Activated naive CD8-positive, alpha-beta T cell treated with anti-CD3 and anti-CD28 coated beads for 36 hours (primary cell): ENCODE measurements around the gene NDUFAF5. TPM values are rescaled to one million over a fixed set of nuclear protein-coding genes. Genes with fewer than 3 reads are reported as not detected.

Experiments
- DNase-seq: peaks from one replicate; pipeline ENCODE4 v3.0.0; 2021
- H3K27ac Mint-ChIP-seq: one replicate; pipeline ENCODE4 v1.8.0; 2022; ENCODE audit warnings: mild to moderate bottlenecking, moderate library complexity, mixed read lengths
- H3K27me3 Mint-ChIP-seq: one replicate; pipeline ENCODE4 v1.8.0; 2022; ENCODE audit warnings: mild to moderate bottlenecking, mixed read lengths
- H3K36me3 Mint-ChIP-seq: one replicate; pipeline ENCODE4 v1.8.0; 2021; ENCODE audit warnings: mild to moderate bottlenecking, mixed read lengths
- H3K4me1 Mint-ChIP-seq: one replicate; pipeline ENCODE4 v1.8.0; 2021; ENCODE audit warnings: mixed read lengths
- H3K4me3 Mint-ChIP-seq: one replicate; pipeline ENCODE4 v1.8.0; 2022; ENCODE audit warnings: mild to moderate bottlenecking, moderate library complexity, mixed read lengths
- H3K9me3 Mint-ChIP-seq: one replicate; pipeline ENCODE4 v1.8.0; 2022; ENCODE audit warnings: mixed read lengths
- total RNA-seq, 2 experiments: library from RNA; stranded (reverse); gene quantifications; one replicate each; pipeline ENCODE4 v1.2.3, GENCODE V29; 2021

Gene NDUFAF5
- total RNA-seq, 2 experiments from 2014 or later: 31.5 to 31.9 TPM

- Mint-ChIP-seq H3K4me1 (peaks cover 11% of the 10 kb centered on the region), H3K36me3 (peaks cover 44% of the 10 kb centered on the region), H3K27me3 (no peaks in the 10 kb centered on the region), H3K27ac (no peak overlapping the region), H3K9me3 (peaks cover 10% of the 10 kb centered on the region), H3K4me3 (no peak overlapping the region)
- no peak for DNase-seq
These were observed 19.5 kb upstream of the NDUFAF5 start for GRCh38 chr20:13765299-13765698.

- H3K36me3 Mint-ChIP-seq: peaks cover 46% of the 10 kb centered on the region
- H3K9me3 Mint-ChIP-seq: peaks cover 10% of the 10 kb centered on the region
- no peak for DNase-seq
- H3K27ac Mint-ChIP-seq: no peak overlapping the region
- peaks cover 11% of the 10 kb centered on the region for H3K4me1 Mint-ChIP-seq
- no peak overlapping the region for H3K4me3 Mint-ChIP-seq
- H3K27me3 Mint-ChIP-seq: no peaks in the 10 kb centered on the region
These were observed 18.9 kb upstream of the NDUFAF5 start for GRCh38 chr20:13765868-13766416.

- Mint-ChIP-seq H3K4me3 (no peak overlapping the region), H3K9me3 (peaks cover 10% of the 10 kb centered on the region), H3K27ac (no peak overlapping the region), H3K4me1 (peaks cover 17% of the 10 kb centered on the region), H3K27me3 (no peaks in the 10 kb centered on the region), H3K36me3 (peaks cover 48% of the 10 kb centered on the region)
- no peak for DNase-seq
These were observed 14.7 kb upstream of the NDUFAF5 start for GRCh38 chr20:13770141-13770540.

GRCh38 chr20:13771853-13772453, 12.9 kb upstream of the NDUFAF5 start:
- Mint-ChIP-seq H3K36me3 (peaks cover 41% of the 10 kb centered on the region), H3K9me3 (no peaks in the 10 kb centered on the region)
- no peak for DNase-seq

GRCh38 chr20:13772529-13772928, 12.3 kb upstream of the NDUFAF5 start:
- Mint-ChIP-seq H3K4me3 (no peak overlapping the region), H3K36me3 (peaks cover 38% of the 10 kb centered on the region), H3K27me3 (no peaks in the 10 kb centered on the region), H3K9me3 (no peaks in the 10 kb centered on the region), H3K27ac (no peak overlapping the region), H3K4me1 (peaks cover 13% of the 10 kb centered on the region)
- DNase-seq: no peak

More at GRCh38 chr20:13771853-13772453, 12.9 kb upstream of the NDUFAF5 start:
- Mint-ChIP-seq H3K27me3 (no peaks in the 10 kb centered on the region), H3K27ac (no peak overlapping the region), H3K4me3 (no peak overlapping the region), H3K4me1 (peaks cover 10% of the 10 kb centered on the region)

GRCh38 chr20:13775867-13776266, 9.0 kb upstream of the NDUFAF5 start:
- H3K36me3 Mint-ChIP-seq: peaks cover 30% of the 10 kb centered on the region
- H3K9me3 Mint-ChIP-seq: no peaks in the 10 kb centered on the region
- H3K27ac Mint-ChIP-seq: no peak overlapping the region
- no peaks in the 10 kb centered on the region for H3K27me3 Mint-ChIP-seq
- H3K4me3 Mint-ChIP-seq: no peak overlapping the region
- H3K4me1 Mint-ChIP-seq: peaks cover 32% of the 10 kb centered on the region
- no peak for DNase-seq

- peak overlapping the region; percentile 13 for H3K27ac Mint-ChIP-seq
- no peaks in the 10 kb centered on the region for H3K27me3 Mint-ChIP-seq
- DNase-seq: no peak
- no peaks in the 10 kb centered on the region for H3K9me3 Mint-ChIP-seq
- peaks cover 27% of the 10 kb centered on the region for H3K36me3 Mint-ChIP-seq
- peaks cover 39% of the 10 kb centered on the region for H3K4me1 Mint-ChIP-seq
- H3K4me3 Mint-ChIP-seq: no peak overlapping the region
These were observed 7.6 kb upstream of the NDUFAF5 start for GRCh38 chr20:13777171-13777601.

GRCh38 chr20:13778827-13779226, 6.0 kb upstream of the NDUFAF5 start:
- H3K9me3 Mint-ChIP-seq: no peaks in the 10 kb centered on the region
- H3K27me3 Mint-ChIP-seq: no peaks in the 10 kb centered on the region
- peaks cover 38% of the 10 kb centered on the region for H3K4me1 Mint-ChIP-seq

GRCh38 chr20:13783528-13783927, 1.3 kb upstream of the NDUFAF5 start:
- H3K4me1 Mint-ChIP-seq: peaks cover 38% of the 10 kb centered on the region
- peaks cover 19% of the 10 kb centered on the region for H3K36me3 Mint-ChIP-seq
- H3K27me3 Mint-ChIP-seq: no peaks in the 10 kb centered on the region
- H3K9me3 Mint-ChIP-seq: no peaks in the 10 kb centered on the region
- no peak overlapping the region for H3K27ac Mint-ChIP-seq
- no peak for DNase-seq
- peak overlapping the region; percentile 96 for H3K4me3 Mint-ChIP-seq

More at GRCh38 chr20:13778827-13779226, 6.0 kb upstream of the NDUFAF5 start:
- H3K36me3 Mint-ChIP-seq: peaks cover 30% of the 10 kb centered on the region
- H3K27ac Mint-ChIP-seq: no peak overlapping the region
- no peak overlapping the region for H3K4me3 Mint-ChIP-seq
- no peak for DNase-seq

- peak overlapping the region; percentile 94 for H3K27ac Mint-ChIP-seq
- H3K4me1 Mint-ChIP-seq: peaks cover 36% of the 10 kb centered on the region
- H3K9me3 Mint-ChIP-seq: no peaks in the 10 kb centered on the region
- no peak for DNase-seq
- peak overlapping the region; percentile 96 for H3K4me3 Mint-ChIP-seq
- H3K27me3 Mint-ChIP-seq: no peaks in the 10 kb centered on the region
- H3K36me3 Mint-ChIP-seq: peaks cover 19% of the 10 kb centered on the region
These were observed 446 bp upstream of the NDUFAF5 start for GRCh38 chr20:13784271-13784892.

GRCh38 chr20:13786143-13786828, 1.5 kb downstream of the NDUFAF5 start:
- Mint-ChIP-seq H3K4me1 (peaks cover 25% of the 10 kb centered on the region), H3K27me3 (no peaks in the 10 kb centered on the region), H3K36me3 (peaks cover 28% of the 10 kb centered on the region), H3K27ac (peak overlapping the region; percentile 72), H3K4me3 (peak overlapping the region; percentile 96), H3K9me3 (no peaks in the 10 kb centered on the region)
- DNase-seq: no peak

GRCh38 chr20:13788167-13788834, 3.5 kb downstream of the NDUFAF5 start:
- H3K27ac Mint-ChIP-seq: no peak overlapping the region
- peaks cover 21% of the 10 kb centered on the region for H3K36me3 Mint-ChIP-seq
- H3K27me3 Mint-ChIP-seq: no peaks in the 10 kb centered on the region
- H3K9me3 Mint-ChIP-seq: no peaks in the 10 kb centered on the region
- H3K4me3 Mint-ChIP-seq: no peak overlapping the region
- peaks cover 17% of the 10 kb centered on the region for H3K4me1 Mint-ChIP-seq
- DNase-seq: peak; percentile 4

- Mint-ChIP-seq H3K4me3 (no peak overlapping the region), H3K27ac (no peak overlapping the region), H3K4me1 (peaks cover 17% of the 10 kb centered on the region), H3K36me3 (peaks cover 16% of the 10 kb centered on the region), H3K27me3 (no peaks in the 10 kb centered on the region), H3K9me3 (no peaks in the 10 kb centered on the region)
- no peak for DNase-seq
These were observed 5.9 kb downstream of the NDUFAF5 start for GRCh38 chr20:13790708-13791107.

GRCh38 chr20:13791540-13792459, 7.0 kb downstream of the NDUFAF5 start:
- peaks cover 17% of the 10 kb centered on the region for H3K36me3 Mint-ChIP-seq
- no peaks in the 10 kb centered on the region for H3K9me3 Mint-ChIP-seq
- peak overlapping the region; percentile 3 for H3K27ac Mint-ChIP-seq
- DNase-seq: no peak
- H3K27me3 Mint-ChIP-seq: no peaks in the 10 kb centered on the region
- H3K4me1 Mint-ChIP-seq: peaks cover 7% of the 10 kb centered on the region
- H3K4me3 Mint-ChIP-seq: no peak overlapping the region
